ENCODE data around the gene SBK1.

DNA sequence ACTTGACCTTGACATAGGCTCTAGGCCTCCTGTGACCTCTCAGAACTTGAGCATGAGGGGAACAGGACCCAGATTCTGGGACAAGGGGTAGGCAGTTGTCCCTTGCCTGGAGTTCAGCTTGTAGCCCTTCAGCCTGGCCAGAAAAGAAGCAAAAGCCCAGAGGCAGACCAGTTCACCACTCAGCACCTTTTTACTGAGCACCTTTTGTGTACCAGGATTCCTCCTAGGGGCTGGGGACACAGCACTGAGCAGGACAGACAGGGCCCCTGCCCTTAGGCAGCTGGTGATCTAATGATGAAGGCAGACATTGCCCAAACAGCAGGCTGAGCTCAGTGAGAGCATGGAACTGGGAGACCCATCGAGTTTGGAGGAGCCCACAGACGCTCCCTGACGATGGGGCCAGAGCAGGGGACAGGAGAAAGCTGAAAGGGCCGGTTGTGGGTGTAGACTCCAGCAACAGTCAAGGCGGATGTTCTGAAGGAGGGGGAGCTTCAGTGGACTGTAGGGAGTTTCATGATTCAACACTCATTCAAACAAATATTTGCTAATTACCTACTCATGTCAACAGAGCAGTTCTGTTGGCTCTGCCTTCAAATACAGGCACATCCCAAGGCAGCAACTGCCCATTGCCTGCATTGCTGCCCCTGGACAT, 32.0 kb downstream of the SBK1 start:
- TF ChIP-seq POLR2A (IDR thresholded peaks at IDR 0.05) (no peak), POLR2AphosphoS5 (IDR thresholded peaks at IDR 0.05) (no peak), EP300 (IDR thresholded peaks at IDR 0.05; ENCODE audit: low read depth) (no peak)
- TF ChIP-seq, protein P1, sequence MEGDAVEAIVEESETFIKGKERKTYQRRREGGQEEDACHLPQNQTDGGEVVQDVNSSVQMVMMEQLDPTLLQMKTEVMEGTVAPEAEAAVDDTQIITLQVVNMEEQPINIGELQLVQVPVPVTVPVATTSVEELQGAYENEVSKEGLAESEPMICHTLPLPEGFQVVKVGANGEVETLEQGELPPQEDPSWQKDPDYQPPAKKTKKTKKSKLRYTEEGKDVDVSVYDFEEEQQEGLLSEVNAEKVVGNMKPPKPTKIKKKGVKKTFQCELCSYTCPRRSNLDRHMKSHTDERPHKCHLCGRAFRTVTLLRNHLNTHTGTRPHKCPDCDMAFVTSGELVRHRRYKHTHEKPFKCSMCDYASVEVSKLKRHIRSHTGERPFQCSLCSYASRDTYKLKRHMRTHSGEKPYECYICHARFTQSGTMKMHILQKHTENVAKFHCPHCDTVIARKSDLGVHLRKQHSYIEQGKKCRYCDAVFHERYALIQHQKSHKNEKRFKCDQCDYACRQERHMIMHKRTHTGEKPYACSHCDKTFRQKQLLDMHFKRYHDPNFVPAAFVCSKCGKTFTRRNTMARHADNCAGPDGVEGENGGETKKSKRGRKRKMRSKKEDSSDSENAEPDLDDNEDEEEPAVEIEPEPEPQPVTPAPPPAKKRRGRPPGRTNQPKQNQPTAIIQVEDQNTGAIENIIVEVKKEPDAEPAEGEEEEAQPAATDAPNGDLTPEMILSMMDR (IDR thresholded peaks at IDR 0.05): no peak

Data from transverse colon (tissue), 4 donors.